WERI-Rb-1 (cell line): ENCODE measurements around the gene ULK1.

Experiments
- DNase-seq: peaks from one replicate; pipeline ENCODE4 v3.0.0-alpha.2; 2020
- H3K27ac ChIP-seq: fragments of 250-450 bp; sonication (Bioruptor Pico); 2 replicates; pipeline ENCODE4 v1.5.1; 2020; ENCODE audit warnings: mild to moderate bottlenecking, moderate library complexity
- H3K27me3 ChIP-seq: fragments of 250-450 bp; sonication (Bioruptor Pico); 2 replicates; pipeline ENCODE4 v1.5.1; 2021; ENCODE audit warnings: mild to moderate bottlenecking, low read depth, moderate library complexity; ENCODE audit not compliant: insufficient read depth, severe bottlenecking
- H3K36me3 ChIP-seq: fragments of 250-450 bp; sonication (Bioruptor Pico); 2 replicates; pipeline ENCODE4 v1.5.1; 2020; ENCODE audit warnings: mild to moderate bottlenecking, moderate library complexity
- H3K4me3 ChIP-seq: 2 replicates; pipeline ENCODE4 v1.5.1; 2011; ENCODE audit warnings: low read depth, mild to moderate bottlenecking, control low read depth, low read length
- H3K9me3 ChIP-seq: fragments of 250-450 bp; sonication (Bioruptor Pico); 2 replicates; pipeline ENCODE4 v1.5.1; 2021; ENCODE audit warnings: mild to moderate bottlenecking, moderate library complexity; ENCODE audit not compliant: severe bottlenecking
- CTCF ChIP-seq: IDR thresholded peaks from 2 replicates; pipeline ENCODE4 v1.5.1; 2011; ENCODE audit warnings: low read depth, mild to moderate bottlenecking, control low read depth, inconsistent platforms, low read length

ULK1 gene

GRCh38 chr12:131863711-131864396, 30.6 kb upstream of the ULK1 start:
- no peak overlapping the region for H3K27ac ChIP-seq
- no peak for DNase-seq
- H3K36me3 ChIP-seq = no peaks in the 10 kb centered on the region
- H3K27me3 ChIP-seq = no peaks in the 10 kb centered on the region
- TF ChIP-seq CTCF = no peak
- H3K4me3 ChIP-seq = no peak overlapping the region
- H3K9me3 ChIP-seq = no peaks in the 10 kb centered on the region

DNA sequence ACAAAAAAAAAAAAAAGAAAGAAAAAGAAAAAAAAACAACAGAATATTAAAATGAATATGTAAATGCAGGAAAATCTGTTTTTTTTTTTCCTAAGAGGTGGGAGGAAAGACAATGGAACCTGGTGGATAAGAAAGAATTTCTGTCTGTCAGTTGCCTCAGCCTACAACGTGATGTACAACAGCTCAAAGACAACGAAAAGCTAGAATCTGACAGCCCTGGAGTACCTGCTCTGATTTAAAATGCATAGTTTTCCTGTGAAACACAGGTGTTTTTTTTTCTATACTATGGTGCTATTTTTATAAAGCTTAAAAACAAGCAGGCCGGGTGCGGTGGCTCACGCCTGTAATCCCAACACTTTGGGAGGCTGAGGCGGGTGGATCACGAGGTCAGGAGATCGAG, 30.0 kb upstream of the ULK1 start:
- H3K36me3 ChIP-seq = no peaks in the 10 kb centered on the region
- no peak for DNase-seq
- H3K27ac ChIP-seq = no peak overlapping the region
- no peak overlapping the region for H3K4me3 ChIP-seq
- TF ChIP-seq CTCF = no peak
- H3K9me3 ChIP-seq = no peaks in the 10 kb centered on the region
- no peaks in the 10 kb centered on the region for H3K27me3 ChIP-seq

- DNase-seq = no peak
- no peak overlapping the region for H3K4me3 ChIP-seq
- H3K27me3 ChIP-seq = no peaks in the 10 kb centered on the region
Observed at GRCh38 chr12:131865180-131865875, 29.1 kb upstream of the ULK1 start.

GRCh38 chr12:131867471-131867870, 27.0 kb upstream of the ULK1 start:
- H3K9me3 ChIP-seq = no peaks in the 10 kb centered on the region

More at GRCh38 chr12:131865180-131865875, 29.1 kb upstream of the ULK1 start:
- Histone ChIP-seq H3K27ac (no peak overlapping the region), H3K36me3 (no peaks in the 10 kb centered on the region), H3K9me3 (no peaks in the 10 kb centered on the region)
- no peak for TF ChIP-seq CTCF

GRCh38 chr12:131867891-131868675, 26.3 kb upstream of the ULK1 start:
- H3K4me3 ChIP-seq = no peak overlapping the region
- H3K27me3 ChIP-seq = no peaks in the 10 kb centered on the region
- H3K9me3 ChIP-seq = no peaks in the 10 kb centered on the region
- no peak overlapping the region for H3K27ac ChIP-seq
- H3K36me3 ChIP-seq = no peaks in the 10 kb centered on the region
- no peak for TF ChIP-seq CTCF
- DNase-seq = no peak

More at GRCh38 chr12:131867471-131867870, 27.0 kb upstream of the ULK1 start:
- Histone ChIP-seq H3K4me3 (no peak overlapping the region), H3K27ac (no peak overlapping the region), H3K36me3 (no peaks in the 10 kb centered on the region), H3K27me3 (no peaks in the 10 kb centered on the region)
- no peak for DNase-seq
- TF ChIP-seq CTCF = no peak
